NCI-H69 (cell line): Measurements from ENCODE around the gene ENTR1.

ENCODE experiments used
- DNase-seq: peaks from one replicate; lab custom pipeline; 2025; lab: John Stamatoyannopoulos, UW

The ENTR1 gene

DNA sequence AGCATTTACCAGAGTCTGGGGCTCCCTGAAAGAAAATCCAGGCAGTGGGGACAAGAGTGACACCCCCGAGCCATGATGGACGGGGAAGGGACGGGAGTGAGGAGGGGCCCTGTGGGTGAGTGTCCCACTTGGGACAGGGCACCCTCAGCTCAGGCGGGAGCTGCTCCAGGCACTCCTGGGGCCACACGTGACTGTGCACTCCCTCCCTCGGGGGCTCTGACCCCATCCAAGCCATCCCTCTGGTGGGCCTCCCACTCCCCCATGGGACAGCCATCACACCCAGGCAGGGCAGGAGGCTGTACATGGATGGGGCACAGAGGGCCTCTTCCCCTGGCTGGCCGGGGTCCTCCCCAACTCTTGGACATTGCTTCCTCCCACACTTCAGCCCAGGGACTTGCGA, 34.0 kb downstream of the ENTR1 start:
- no peak for DNase-seq

DNA sequence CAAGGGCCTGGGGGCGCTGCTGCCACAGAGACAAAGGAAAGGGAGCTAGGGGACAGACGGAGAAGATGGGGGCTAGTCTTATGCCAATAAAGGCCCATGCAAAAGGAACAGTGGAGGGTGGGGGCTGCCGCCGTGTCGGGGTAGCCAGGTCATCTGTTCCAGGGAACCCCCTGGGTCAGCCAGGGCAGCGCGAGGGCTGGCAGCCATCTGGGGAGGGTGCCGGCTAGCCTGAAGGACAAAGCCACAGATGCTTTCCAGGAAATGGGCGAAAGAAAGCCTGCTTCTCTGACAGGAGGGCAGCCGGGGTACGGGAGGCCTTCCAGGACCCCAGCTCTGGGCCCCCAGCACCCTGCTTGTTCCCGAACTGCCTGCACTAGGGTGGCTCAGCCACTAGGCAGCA, 35.3 kb downstream of the ENTR1 start:
- DNase-seq = no peak

- DNase-seq = no peak
Observed at GRCh38 chr9:136374183-136374575, 36.2 kb downstream of the ENTR1 start.

DNA sequence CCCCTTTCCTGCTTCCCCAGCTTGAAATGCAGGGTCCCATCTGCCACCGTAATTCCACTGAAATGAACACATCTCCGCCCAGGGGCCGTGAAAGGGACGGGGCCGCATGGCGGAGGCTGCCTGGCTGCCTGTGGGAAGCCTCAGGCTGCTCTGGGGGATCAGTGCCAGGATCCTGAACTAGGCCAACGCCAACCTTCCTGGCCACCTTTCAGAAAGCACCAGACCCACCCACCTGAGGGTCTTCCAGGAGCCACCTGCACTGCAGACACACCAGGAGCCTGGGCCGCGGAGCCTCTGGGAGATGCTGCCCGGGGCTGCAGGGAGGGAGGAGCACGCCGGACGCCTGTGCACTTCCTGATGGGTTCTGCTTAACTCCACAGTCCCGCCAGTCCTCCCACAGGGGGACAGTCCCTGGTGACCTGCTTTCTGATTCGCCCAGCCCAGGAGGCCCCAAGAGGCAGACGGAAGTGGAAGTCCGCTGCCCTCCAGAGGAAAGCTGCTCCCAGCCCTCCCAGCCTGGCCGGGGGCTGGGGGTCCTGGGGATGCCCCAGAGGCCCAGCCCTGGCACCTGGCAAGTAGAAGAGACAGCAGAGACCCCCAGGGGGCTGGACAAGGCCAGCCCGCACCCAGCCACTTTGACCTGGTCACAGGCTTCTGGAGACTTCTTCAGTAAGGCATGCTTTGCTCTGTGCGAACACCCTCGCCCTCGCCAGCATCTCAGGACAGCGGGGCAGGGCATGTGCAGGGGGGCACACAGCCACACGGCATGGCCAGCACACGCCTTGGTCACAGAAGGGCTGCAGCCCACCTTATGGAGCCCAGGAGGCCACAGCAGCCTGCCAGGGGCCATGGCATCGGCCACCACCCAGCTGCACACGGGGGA, 36.9 kb downstream of the ENTR1 start, which contains the start of gene CARD9:
TSS of gene CARD9 (minus strand) at position 370 of the 883 bp plus-strand sequence. CDS start 1,591 bp downstream, outside the sequence.
- peak; percentile 74 for DNase-seq

DNA sequence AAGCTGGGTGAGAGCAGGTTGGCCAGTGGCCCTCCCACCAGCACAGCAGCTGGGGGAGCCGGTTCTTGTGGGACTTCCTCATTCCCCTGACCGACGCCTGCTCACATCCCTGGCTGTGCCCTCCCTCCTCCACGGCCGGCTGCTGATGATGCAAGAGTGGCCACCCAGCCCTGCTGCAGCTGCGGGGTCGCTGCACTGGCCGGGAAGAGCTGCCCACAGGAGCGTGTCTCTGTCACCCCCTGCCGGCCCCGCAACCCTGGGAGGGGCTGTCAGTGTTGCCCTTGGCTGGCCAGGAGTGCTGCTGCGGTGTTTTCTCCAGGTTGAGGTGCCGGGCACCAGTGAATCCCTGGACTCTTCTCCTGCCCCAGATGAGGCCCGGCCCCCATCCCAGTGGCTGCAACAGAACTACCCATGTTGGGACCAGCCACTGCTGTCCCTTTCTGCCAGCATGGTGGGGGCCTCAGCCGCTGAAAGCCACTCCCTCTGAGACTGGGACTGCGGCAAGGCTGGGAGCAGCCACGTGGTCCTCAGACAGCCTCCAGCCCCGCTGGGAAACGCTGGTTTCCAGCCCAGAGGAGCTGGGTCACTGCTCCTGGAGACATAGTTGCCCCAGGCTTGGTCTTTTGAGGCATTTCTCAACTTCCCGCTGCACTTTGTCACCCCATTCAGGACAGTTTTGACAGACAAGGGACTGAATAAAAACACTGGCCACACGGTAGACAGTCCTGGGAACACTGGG, 37.7 kb downstream of the ENTR1 start:
- DNase-seq = peak; percentile 66

DNA sequence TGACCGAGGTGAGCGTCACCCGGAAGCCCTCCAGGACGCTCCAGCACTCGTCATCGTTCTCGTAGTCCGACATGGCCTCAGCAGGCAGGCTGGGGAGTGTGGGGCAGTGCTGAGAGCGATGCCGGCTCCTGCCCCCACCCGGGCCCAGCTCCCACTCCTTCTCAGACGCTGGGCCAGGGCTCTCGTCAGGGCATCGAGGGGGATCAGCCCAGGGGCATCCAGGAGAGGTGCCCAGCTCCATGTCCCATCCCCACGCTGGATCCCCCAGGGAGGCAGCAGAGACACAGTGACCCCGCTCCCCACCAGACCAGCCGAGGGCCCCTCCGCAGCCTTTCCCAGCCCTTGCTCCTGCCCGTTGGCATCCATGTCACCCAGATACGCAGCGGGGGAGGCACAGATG, 38.4 kb downstream of the ENTR1 start:
- no peak for DNase-seq

GRCh38 chr9:136371533-136371880, 38.9 kb downstream of the ENTR1 start:
- no peak for DNase-seq

DNA sequence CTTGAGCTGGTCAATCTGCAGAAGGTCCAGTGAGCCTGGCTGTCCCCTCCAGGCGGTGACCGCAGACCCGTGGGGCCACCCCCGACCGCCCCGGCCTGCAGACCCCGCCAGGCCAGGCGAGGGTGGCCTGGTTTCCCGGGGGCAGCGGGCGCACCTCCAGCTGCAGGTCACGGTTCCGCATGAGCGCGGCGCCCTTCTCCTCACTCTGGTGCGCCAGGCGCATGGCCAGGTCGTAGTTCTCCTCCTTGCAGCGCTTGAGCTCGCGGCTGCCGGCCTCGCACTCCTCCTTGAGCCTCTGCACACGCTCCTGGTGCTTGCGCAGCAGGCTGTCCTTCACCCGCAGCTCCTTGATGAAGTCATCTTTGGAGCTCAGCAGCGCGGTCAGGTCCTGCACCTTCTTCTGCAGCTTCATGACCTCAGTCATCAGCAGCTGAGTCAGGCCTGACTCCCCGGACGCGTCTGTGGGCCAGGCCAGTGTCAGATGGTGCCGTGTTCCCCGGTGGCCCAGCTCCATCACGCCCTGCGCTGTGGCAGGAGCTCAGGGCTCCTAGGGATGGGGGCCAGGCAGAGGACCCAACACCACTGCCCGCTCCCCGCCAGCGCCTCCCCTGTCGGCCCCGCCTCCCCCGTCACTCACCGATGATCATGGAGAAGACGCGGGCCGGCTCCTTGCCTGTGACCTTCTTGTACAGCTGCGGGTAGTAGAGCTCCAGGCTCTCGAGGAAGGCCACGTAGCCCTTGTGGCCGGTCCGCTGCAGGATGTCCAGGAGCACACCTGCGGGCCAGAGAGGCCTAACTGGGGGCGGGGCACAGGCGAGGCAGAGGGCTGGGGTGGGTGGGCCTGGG, 39.5 kb downstream of the ENTR1 start:
- DNase-seq = no peak

DNA sequence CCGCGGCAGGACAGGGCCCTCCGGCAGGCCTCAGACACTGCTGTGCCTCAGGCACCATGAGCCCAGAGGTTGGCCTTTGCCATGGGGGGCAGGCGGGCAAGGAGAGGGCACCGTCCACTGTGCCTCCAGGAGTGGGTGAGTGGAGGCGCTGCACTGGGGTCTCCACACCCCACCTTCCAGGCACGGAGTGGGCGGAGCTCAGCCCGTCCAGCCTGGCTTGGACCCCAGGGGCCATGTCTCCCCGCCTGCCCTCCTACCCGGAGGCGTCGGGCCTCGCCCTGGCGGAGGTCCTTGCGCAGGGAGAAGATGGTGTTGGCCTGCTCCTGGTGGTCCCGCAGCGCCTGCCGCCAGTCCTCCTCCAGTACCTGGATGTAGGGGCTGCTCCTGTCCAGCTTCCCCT, 40.4 kb downstream of the ENTR1 start:
- DNase-seq = no peak

GRCh38 chr9:136368190-136368589, 42.2 kb downstream of the ENTR1 start:
- no peak for DNase-seq

- DNase-seq = no peak
Observed at GRCh38 chr9:136367296-136368145, 42.9 kb downstream of the ENTR1 start.

GRCh38 chr9:136366826-136367225, 43.6 kb downstream of the ENTR1 start:
- DNase-seq = no peak

- DNase-seq = no peak
Observed at GRCh38 chr9:136365775-136366222, 44.6 kb downstream of the ENTR1 start.

DNA sequence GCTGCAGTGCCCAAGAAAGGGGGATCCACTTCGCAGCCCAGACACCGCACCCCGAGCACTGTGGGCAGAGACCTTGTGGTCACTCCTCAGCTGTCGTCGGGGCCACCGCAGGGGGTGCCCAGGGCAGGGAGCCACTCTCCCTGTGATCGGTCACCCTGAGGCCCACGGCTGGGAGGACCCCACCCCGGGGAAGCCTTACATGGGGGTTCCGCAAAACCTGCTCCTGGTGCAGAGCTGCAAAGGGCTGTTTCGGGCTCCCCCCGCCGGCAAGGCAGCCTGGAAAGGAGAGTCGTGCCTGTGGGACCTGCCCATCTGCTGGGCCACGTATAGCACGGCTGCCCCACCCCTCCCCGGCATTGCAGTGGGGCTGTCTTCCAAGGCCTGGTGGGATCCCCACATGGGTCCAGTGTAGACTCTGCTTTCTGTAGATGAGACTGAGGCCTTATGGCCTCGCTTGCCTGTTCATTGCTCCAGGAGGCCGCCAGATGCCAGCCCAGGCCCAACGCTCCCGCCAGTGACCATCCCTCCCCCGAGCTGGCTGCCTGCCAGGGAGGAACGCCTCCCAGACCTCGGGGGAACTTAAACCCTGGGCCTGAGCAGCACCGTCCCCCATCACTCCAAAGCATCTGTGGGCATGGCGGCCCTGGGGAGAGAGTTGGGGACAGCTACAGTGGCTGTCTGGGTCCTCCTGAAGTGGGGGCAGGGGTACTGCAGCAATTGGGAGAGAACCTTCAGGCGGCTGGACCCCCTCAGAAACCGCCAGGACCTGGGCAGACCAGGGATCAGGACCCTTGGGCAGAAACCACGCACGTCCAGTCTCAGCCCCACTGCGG, 45.3 kb downstream of the ENTR1 start:
- peak; percentile 72 for DNase-seq

DNA sequence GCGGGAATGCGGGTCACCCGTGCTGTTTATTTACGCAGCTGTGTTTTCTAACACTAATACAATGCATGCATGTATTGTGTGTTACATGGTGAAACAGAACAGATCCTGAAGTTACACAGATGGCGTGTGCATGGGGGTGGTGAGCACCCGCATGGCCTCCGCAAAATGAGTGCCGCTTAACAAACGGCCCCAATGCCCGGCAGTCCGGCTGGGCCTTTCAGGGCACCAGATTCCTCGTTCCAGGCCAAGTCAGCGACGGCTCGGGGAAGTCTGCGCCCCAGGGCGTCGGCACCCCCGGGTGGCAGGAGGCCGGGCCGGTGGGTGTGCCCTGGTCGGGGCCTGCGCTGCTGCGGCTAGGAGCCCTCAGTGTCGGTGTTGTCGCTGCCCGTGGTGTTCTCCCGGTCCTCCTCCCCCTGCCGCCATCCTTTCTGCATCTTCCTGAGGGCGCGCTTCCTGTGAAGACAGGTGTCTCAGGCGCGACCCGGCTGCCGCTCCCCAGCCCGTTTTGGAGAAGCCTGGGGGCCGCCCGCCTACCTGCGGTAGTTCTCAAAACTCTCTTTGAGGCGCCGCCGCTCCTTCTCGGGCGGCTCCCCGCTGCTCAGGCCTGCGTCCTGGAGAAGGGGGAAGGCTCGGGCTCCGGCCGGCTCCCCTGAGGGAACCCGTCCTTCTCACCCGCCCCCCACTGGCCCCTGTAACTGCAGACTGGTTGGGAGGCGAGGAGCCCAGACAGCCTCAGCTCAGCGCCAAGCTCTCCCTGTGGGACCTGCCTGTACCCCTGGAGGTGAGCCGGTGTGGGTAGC, 46.3 kb downstream of the ENTR1 start:
- peak; percentile 51 for DNase-seq

GRCh38 chr9:136363106-136363948, 47.1 kb downstream of the ENTR1 start, which contains the start of gene DNLZ:
Gene DNLZ (minus strand): TSS chr9:136363744. CDS start chr9:136363714, 30 bp downstream.
- peak; percentile 97 for DNase-seq

DNA sequence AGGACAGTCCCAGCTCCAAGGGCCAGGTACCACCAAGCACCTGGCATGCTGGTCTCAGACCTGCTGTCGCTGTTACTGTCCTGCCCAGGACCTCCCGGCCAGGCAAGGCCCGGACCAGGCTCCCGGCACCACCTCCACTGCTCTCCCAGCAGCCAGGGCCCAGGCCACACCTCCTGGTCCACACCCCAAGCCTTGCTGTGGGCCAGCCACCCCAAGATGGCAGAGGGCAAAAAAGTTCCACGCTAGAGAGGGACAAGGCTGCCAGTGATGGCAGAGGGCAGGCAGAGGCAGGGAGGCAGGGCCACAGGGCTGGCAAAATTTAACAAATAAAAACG, 48.0 kb downstream of the ENTR1 start:
- DNase-seq = no peak

DNA sequence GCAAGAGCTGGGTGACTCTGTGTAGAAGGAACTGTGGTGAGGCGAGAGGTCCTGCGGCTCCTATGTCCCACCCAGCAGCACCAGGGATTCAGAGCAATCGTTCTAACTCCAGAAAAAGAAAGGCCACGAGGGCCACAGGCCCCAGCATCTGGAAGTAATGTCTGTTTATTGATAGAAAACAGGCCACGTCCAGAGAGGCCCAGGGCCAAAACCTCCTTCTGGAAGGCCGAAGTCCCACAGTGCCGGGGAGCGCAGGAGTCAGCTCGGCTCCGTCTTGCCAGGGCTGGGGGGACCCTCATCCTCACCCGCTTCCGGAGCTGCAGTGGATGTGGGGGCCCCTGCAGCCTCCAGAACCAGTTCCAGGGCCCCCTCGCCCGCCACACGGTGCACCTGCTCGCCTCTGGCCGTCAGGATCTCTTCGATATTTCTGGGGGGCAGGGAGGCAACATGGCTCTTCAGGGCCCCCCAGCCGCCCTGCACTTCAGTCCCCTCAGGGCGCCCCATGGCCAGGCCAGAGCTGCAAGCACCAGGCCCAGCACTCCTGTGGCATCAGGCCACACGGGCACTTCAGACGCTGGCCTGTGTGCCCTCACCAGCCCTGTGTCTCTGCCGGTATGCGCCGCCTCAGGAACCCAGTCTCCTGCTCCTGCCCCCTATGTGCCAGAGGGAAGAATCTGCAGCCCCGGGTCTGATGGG, 48.5 kb downstream of the ENTR1 start:
- DNase-seq = no peak
